GM12874 (cell line): ENCODE measurements around the gene MAP1LC3B.

Source experiments
- CTCF ChIP-seq: IDR thresholded peaks from 2 replicates; pipeline ENCODE4 v1.5.1; 2011; ENCODE audit warnings: low read depth, mild to moderate bottlenecking, control low read depth, low read length, moderate library complexity; ENCODE audit not compliant: insufficient read depth

Gene MAP1LC3B

GRCh38 chr16:87369117-87369765 lies 22.9 kb upstream of the MAP1LC3B start:
- no peak for TF ChIP-seq CTCF

- no peak for TF ChIP-seq CTCF
Observed at GRCh38 chr16:87369796-87370719, 22.1 kb upstream of the MAP1LC3B start.

DNA sequence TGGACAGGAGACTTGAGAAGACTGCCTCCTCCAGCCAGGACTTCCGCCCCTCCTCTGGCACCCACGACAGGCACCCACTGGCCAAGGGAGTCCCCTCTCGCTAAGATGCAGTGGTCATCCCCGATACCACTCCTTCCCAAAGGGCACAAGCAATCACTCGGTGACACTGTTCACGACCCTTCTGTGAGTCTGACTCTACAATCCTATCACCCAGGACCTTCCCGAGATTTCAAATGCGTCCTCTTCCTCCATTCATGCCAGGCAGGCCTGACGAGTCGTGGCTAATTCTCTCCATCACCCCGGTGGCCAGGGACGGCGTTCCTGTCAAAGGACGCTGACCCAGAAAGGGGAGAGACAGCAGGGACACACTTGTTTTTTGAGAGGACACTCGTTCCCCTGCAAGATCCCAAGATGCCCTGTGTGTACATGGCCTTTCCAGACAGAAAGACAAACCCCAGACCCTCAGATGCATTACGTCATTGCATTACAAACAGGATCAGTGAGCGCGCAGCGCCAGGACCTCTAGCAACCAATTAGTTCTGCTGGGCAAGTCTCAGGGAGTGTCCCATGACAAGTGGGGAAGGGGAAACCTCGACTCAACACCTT lies 20.8 kb upstream of the MAP1LC3B start:
- no peak for TF ChIP-seq CTCF

GRCh38 chr16:87372305-87372704 lies 19.8 kb upstream of the MAP1LC3B start:
- no peak for TF ChIP-seq CTCF

DNA sequence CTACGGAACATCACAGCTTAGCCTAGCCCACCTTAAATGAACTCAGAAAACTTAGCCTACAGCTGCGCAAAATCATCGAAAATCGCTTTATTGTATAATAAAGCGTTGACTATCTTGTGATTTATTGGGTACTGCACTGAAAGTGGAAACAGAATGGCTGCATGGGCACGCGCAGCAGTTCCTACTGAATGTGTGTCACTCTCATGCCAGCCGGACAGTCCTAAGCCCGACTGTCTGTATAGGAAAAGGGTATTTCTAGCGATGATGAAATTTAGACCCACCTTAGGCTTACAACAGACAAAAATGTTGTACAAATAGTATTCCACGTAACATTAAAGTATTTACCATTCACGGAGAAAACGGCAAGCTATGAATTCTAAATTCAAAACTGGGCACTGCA lies 17.8 kb upstream of the MAP1LC3B start:
- no peak for TF ChIP-seq CTCF

- TF ChIP-seq CTCF: no peak
Observed at GRCh38 chr16:87375426-87376135, 16.6 kb upstream of the MAP1LC3B start.

DNA sequence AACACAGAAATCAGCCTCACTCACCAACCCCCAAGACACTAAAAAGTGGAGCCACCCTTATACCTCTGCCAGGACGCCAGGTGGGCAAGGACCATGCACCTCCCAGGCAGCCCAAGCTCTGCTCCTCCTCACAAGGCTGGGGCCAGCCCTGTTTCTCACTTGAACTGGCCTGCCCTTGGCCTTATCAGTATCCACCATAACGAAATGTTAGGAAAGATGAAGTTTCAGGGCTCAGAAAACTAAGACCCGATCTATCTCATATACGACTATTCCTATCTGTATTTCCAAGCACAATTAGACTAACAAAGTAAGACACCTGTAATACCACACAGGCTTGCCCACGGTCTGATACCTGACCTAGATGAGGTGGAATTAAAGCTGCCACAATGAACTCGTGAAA lies 15.5 kb upstream of the MAP1LC3B start:
- no peak for TF ChIP-seq CTCF
